HS-5 (cell line): ENCODE measurements around the gene CASKIN1.
A peak's percentile ranks its signal among the peaks of the same experiment; 100 is the strongest.

Experiments used
- DNase-seq: peaks from one replicate; pipeline ENCODE4 v3.0.0-alpha.2; 2012; ENCODE audit warnings: low read depth

Gene CASKIN1

DNA sequence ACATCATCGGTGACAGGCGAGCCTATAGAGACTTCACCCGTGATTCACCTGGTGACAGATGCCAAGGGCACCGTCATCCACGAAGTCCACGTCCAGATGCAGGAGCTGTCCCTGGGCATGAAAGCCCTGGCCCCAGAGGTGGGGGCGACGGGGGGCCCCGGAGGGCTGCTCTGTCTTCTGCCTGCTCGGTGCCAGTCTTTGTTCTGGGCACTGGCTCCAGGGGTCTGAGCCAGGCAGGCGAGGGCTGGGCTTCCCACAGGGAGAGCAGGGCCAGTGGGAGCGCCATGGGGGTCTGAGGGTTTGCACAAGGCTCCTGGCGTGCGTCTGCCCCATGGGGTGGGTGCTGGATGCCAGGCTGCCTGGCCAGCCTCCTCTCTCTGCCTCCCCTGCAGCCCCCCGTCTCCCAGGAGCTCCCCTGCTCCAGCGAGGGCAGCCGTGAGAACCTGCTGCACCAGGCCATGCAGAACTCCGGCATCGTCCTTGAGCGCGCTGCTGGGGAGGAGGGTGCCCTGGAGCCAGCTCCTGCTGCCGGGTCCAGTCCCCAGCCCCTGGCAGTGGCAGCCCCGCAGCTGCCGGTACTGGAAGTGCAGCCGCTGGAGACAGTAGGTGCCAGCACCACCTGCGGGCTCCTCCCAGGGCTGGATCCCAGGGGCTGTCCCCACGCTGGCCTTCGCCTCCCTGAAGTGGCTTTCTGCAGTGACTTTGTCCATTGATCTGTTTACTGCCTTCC, 36.8 kb upstream of the CASKIN1 start:
- DNase-seq = no peak

- DNase-seq = no peak
These were observed 35.9 kb upstream of the CASKIN1 start for GRCh38 chr16:2232094-2232990.

DNA sequence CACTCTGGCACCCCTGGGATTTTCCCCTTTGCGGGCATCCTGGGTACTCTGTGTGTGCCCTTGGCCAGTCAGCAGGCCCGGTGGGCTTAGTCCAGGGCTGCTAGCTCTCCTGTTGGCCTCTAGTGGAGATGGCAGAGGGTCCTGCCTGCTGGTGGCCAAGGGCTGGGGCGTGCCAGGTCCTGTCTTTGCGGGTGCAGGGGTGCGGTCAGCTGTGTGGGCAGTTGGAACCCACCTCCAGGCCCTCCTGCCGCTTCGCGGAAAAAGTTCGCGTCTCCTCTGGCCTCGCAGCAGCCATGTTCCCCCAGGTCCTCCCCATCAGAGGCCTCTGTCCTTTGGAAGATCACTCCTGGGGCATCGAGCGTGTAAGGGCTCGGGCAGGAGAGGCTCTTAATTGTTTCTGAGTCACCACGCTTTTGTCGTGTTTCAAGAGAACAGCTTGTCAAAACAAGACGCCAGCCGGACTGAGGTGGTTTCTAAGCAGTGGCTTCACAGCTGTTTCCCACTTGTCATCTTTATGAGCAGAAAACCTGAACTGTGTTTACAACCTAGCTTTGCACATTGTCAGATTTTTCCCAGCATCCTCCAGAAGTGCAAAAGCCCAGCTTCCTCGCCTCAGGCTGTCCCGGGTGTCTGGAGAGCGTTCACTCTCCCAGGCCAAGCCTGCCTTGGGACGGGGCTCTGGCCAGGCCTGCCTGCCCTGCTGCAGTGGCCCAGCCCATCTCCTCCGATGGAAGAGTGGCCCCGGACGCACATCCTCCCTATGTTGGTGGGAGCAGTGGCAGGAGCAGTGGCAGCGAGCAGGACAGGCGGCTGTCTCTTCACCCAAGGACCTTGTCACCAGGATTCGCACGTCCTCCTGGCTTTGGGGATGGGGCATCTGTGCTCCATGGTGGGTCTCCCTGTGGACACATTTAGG, 34.9 kb upstream of the CASKIN1 start:
- DNase-seq = no peak

DNA sequence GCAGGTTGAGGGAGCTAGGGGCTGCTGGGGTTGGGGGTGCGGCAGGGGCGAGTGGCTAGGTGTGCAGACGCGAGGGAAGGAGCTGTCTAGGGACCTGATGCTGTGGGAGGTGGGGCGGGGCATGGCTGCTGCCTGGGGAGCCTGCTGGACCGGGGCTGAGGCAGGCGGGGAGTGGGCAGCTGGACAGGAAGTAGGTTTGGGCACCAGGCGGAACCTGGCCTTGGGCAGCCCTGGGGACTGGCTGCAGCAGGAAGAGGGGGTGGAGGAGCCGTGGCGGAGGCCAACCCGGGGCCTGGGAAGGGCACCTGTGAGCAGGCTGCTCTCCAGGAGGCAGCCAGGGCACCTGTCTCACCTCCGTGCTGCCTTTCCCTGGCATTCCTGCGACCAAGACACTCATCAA, 34.0 kb upstream of the CASKIN1 start:
- DNase-seq = no peak

- no peak for DNase-seq
These were observed 33.3 kb upstream of the CASKIN1 start for GRCh38 chr16:2229632-2230250.

DNA sequence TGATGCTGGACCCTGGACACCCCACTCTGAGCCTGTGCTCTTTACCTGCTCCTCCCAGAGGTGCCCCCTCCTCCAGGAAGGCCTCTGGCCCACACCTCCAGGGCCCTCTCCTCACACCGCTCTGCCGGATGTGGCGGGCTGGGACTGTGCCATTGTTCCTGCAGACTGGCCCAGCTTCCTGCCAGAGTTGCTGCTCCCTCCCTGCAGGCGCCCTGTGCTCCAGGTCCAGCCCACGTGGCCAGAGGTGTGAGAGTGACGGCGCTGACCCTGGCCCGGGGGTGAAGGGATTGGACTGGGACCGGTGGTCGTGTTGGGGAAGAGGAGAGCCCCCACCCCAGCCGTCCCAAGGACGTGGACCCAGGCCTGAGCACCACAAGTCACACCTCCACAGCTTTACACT, 32.7 kb upstream of the CASKIN1 start:
- no peak for DNase-seq

GRCh38 chr16:2228161-2228824, 31.9 kb upstream of the CASKIN1 start:
- no peak for DNase-seq

DNA sequence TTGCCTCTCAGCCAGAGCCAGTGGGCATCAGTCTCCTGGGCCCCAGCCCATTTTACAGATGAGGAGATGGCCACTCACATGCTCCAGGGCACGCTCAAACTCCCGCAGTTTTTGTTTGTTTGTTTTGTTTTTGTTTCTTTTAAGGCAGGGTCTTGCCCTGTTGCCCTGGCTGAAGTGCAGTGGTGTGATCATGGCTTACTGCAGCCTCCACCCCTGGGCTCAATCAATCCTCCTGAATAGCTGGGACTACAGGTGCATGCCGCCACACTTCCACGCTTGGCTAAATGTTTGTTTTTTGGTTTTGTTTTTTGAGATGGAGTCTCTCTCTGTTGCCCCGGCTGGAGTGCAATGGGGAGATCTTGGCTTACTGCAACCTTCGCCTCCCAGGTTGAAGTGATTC, 30.5 kb upstream of the CASKIN1 start:
- DNase-seq = no peak

GRCh38 chr16:2226245-2226793, 29.9 kb upstream of the CASKIN1 start:
- DNase-seq = no peak

GRCh38 chr16:2223942-2224486, 27.6 kb upstream of the CASKIN1 start:
- no peak for DNase-seq

GRCh38 chr16:2223221-2223941, 27.0 kb upstream of the CASKIN1 start, which contains the start of gene E4F1:
TSS of gene E4F1 (plus strand) at chr16:2223591. CDS start at chr16:2223614, 23 bp downstream.
- peak; percentile 93 for DNase-seq

DNA sequence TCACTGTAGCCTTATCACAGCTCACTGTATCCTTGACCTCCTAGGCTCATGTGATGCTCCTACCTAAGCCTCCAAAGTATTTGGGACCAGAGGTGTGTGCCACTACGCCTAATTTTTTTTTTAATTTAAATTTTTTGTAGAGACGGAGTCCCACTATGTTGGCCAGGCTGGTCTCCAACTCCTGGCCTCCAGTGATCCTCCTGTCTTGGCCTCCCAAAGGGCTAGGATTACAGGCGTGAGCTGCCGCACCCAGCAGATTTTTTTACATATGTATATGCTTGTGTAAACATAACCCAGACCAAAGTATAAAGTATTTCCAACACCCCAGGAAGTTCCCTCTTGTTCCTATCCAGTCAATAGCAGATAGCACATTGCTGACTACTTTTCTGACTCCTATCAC, 19.9 kb upstream of the CASKIN1 start:
- no peak for DNase-seq

DNA sequence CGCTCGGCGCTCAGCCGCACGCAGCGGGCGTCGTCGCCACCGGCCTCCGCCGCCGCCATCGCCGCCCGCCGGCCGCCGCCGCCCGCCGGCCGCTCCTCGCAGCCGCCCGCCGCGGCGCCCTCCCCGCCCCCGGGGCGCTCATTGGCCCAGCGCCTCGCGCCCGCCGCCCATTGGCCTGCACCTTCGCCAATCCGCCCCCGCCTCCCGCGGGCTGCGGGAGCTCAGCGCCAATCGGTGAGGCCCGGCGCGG, 18.2 kb upstream of the CASKIN1 start, which contains the start of gene PGP:
Gene PGP (minus strand): TSS at position 122 of the 250 bp plus-strand sequence. CDS start 63 bp downstream, at position 59.
- DNase-seq = no peak

DNA sequence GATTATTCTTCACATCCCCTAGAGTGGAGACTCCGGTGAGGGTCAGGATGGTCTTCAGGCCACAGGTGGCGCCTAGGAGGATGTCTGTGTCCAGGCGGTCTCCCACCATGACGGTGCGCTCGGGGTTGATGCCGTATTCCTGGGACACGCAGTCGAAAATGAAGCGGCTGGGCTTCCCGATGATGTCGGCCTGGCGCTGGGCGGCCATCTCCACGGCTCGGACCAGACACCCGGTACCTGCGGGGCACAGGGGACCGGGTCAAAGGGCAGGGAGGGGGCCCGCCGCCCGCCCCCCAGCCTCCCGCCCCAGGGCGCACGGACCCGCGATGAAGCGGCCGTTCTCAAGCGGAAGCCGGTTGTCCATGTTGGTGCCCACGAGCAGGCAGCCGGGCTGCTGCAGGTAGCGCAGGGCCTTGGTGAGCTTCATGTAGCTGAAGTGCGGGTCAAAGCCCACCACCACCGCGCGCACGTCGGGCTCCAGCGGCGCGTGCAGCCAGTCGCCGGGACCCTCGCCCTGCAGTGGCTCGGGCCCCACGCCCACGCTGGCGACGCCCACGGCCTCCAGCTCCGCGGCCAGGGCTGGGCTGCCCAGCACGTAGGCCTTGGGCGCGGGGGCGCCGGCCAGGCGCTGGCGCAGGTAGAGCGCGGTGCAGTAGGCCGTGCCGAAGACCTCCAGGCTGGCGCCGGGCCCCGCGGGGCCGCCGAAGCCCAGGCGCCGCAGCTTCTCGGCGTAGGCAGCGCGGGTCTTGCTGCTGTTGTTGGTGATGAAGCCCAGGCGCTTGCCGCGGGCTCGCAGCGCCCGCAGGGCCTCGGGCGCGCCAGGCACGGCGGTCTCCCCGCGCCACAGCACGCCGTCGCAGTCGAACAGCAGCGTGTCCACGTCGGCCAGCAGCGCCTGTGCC, 17.7 kb upstream of the CASKIN1 start:
- no peak for DNase-seq

- DNase-seq = no peak
These were observed 16.2 kb upstream of the CASKIN1 start for GRCh38 chr16:2212362-2213324.

DNA sequence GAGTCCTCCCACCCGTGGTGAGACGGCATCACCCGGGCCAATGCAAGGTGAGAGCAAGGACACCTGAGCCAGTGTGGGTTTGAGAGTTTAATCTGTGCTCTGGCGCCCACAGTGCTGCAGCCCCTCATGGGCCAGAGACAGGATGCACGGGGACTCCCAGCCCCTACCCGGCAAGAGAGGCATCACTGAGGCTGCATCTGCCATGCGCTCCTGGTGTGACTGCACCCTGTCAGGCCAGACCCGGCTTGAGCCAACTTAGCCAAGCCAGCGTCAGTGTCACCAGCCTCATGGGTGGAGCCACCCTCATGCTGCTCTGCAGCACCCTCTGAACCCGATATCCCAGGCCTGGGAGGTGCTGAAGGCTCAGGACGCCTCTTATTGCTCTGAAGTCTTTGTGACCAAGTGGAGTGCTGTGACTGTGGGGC, 15.5 kb upstream of the CASKIN1 start:
- DNase-seq = no peak
